HepG2 (cell line): ENCODE results near the gene ACVRL1. TPM values are rescaled to one million over a fixed set of nuclear protein-coding genes. Genes with fewer than 3 reads are reported as not detected.

ENCODE experiments used
- CEBPB ChIP-seq: IDR thresholded peaks from 2 replicates; pipeline ENCODE4 v1.6.1; 2011; ENCODE audit warnings: low read depth, low read length, improper control_type of control experiment, borderline replicate concordance
- CEBPG ChIP-seq: IDR thresholded peaks from 2 replicates; pipeline ENCODE4 v1.6.1; 2016
- E2F1 ChIP-seq: sonication (generic); formaldehyde crosslinking; IDR thresholded peaks from 2 replicates; pipeline ENCODE4 v1.5.0; 2020; ENCODE audit warnings: missing genetic modification reagents
- FOXA1 ChIP-seq, 2 experiments: fragments of 450-650 bp in 1 of 2; sonication (generic) in 1 of 2; formaldehyde crosslinking in 1 of 2; IDR thresholded peaks; 2 replicates each; pipeline versions ENCODE4 v1.4.0 to v1.6.1; 2016 to 2020; ENCODE audit warnings: missing genetic modification reagents in 1 of 2
- GMEB2 ChIP-seq: IDR thresholded peaks from 2 replicates; pipeline ENCODE4 v1.6.1; 2016; ENCODE audit warnings: missing biosample characterization, missing genetic modification reagents, low read depth
- HNF4A ChIP-seq: sonication (generic); formaldehyde crosslinking; IDR thresholded peaks from 2 replicates; pipeline ENCODE4 v1.4.0; 2020; ENCODE audit warnings: missing genetic modification reagents
- MNT ChIP-seq: fragments of 450-650 bp; IDR thresholded peaks from 2 replicates; pipeline ENCODE4 v1.6.1; 2016
- SAP130 ChIP-seq: IDR thresholded peaks from 2 replicates; pipeline ENCODE4 v1.6.1; 2016; ENCODE audit warnings: low read depth
- SKI ChIP-seq: fragments of 450-650 bp; IDR thresholded peaks from one replicate; pipeline ENCODE4 v1.6.1; 2018; ENCODE audit warnings: mild to moderate bottlenecking; ENCODE audit not compliant: partially characterized antibody
- TFAP4 ChIP-seq: sonication (generic); IDR thresholded peaks from 2 replicates; pipeline ENCODE4 v1.6.1; 2016; ENCODE audit warnings: low read depth, borderline replicate concordance
- TOE1 ChIP-seq: sonication (generic); formaldehyde crosslinking; IDR thresholded peaks from 2 replicates; pipeline ENCODE4 v1.4.0; 2020; ENCODE audit warnings: mild to moderate bottlenecking, missing genetic modification reagents
- ZFP62 ChIP-seq: sonication (generic); formaldehyde crosslinking; IDR thresholded peaks from 2 replicates; pipeline ENCODE4 v1.4.0; 2020; ENCODE audit warnings: missing genetic modification reagents
- ZGPAT ChIP-seq: IDR thresholded peaks from 2 replicates; pipeline ENCODE4 v1.6.1; 2016; ENCODE audit warnings: mild to moderate bottlenecking
- ZIK1 ChIP-seq: sonication (generic); formaldehyde crosslinking; IDR thresholded peaks from 2 replicates; pipeline ENCODE4 v1.5.0; 2020; ENCODE audit warnings: mild to moderate bottlenecking, low read depth, missing genetic modification reagents, borderline replicate concordance
- ZNF20 ChIP-seq: sonication (generic); formaldehyde crosslinking; IDR thresholded peaks from 2 replicates; pipeline ENCODE4 v1.4.0; 2020; ENCODE audit warnings: mild to moderate bottlenecking, moderate library complexity, missing genetic modification reagents
- ZNF468 ChIP-seq: sonication (generic); formaldehyde crosslinking; IDR thresholded peaks from 2 replicates; pipeline ENCODE4 v1.8.0; 2022; ENCODE audit warnings: mild to moderate bottlenecking, moderate library complexity, missing genetic modification reagents
- ZNF556 ChIP-seq: sonication (generic); formaldehyde crosslinking; IDR thresholded peaks from 2 replicates; pipeline ENCODE4 v1.4.0; 2020; ENCODE audit warnings: mild to moderate bottlenecking, missing genetic modification reagents, borderline replicate concordance
- ZNF644 ChIP-seq: IDR thresholded peaks from 2 replicates; pipeline ENCODE4 v1.6.1; 2016; ENCODE audit warnings: low read depth
- ZNF652 ChIP-seq: IDR thresholded peaks from 2 replicates; pipeline ENCODE4 v1.6.1; 2016; ENCODE audit warnings: low read depth, borderline replicate concordance
- ZNF713 ChIP-seq: sonication (generic); formaldehyde crosslinking; IDR thresholded peaks from 2 replicates; pipeline ENCODE4 v1.4.0; 2020; ENCODE audit warnings: mild to moderate bottlenecking, missing genetic modification reagents
- ZNF782 ChIP-seq: sonication (generic); formaldehyde crosslinking; IDR thresholded peaks from 2 replicates; pipeline ENCODE4 v1.4.0; 2020; ENCODE audit warnings: missing genetic modification reagents, mild to moderate bottlenecking, borderline replicate concordance
- ZNF883 ChIP-seq: sonication (generic); formaldehyde crosslinking; IDR thresholded peaks from 2 replicates; pipeline ENCODE4 v1.5.1; 2020; ENCODE audit warnings: mild to moderate bottlenecking, missing genetic modification reagents; ENCODE audit errors: not compliant biosample characterization
- ZSCAN29 ChIP-seq: sonication (generic); formaldehyde crosslinking; conservative IDR thresholded peaks from 2 replicates; pipeline ENCODE4 v1.4.0; 2020; ENCODE audit warnings: mild to moderate bottlenecking, missing genetic modification reagents
- polyA plus RNA-seq, 8 experiments: library from polyadenylated mRNA; depleted of rRNA in 3 of 8; stranded (reverse) in 7 of 8; unstranded in 1 of 8; fragments of >200 nt; fragmentation: Illumina TruSeq in 4 of 8; extraction: Trizol in 4 of 8; gene quantifications; 2 replicates each; pipeline versions ENCODE4 v1.2.1 to v1.2.3, GENCODE V29; 2011 to 2016; ENCODE audit warnings: low read depth in 4 of 8, missing spikeins in 1 of 8, mixed read lengths in 1 of 8; ENCODE audit not compliant: insufficient read depth in 1 of 8
- total RNA-seq, 5 experiments: library from RNA; depleted of rRNA; stranded (reverse); fragments of >200 nt; fragmentation: Illumina TruSeq; extraction: Trizol; gene quantifications; 2 replicates each; pipeline ENCODE4 v1.2.3, GENCODE V29; 2016; ENCODE audit warnings: low read depth in 1 of 5

Gene ACVRL1
- total and polyA plus RNA-seq, 2 of the 13 experiments (the other 11 are each of a cell fraction or from before 2014, with no cell fraction given), result not detected

- no peak for TF ChIP-seq GMEB2 (CRISPR knock-in tag)
- TF ChIP-seq ZNF556 (CRISPR knock-in tag), result peak; percentile 36; the same call in 1 of the 2 replicates
- TF ChIP-seq SKI, result no peak
- TF ChIP-seq ZNF652, result no peak
- peak; percentile 90 for TF ChIP-seq TFAP4
- TF ChIP-seq ZNF20 (CRISPR knock-in tag), result no peak
- TF ChIP-seq ZNF883 (CRISPR knock-in tag), result no peak
- TF ChIP-seq ZNF644 (CRISPR knock-in tag), result peak; percentile 30; the same call in 1 of the 2 replicates
- TF ChIP-seq ZFP62 (CRISPR knock-in tag), result no peak
- TF ChIP-seq HNF4A (CRISPR knock-in tag), result peak; percentile 31; the same call in 1 of the 2 replicates
- TF ChIP-seq FOXA1 (IDR thresholded peaks at IDR 0.05), result no peak
- 0 out of 2 replicates have a peak, but pooled peaks have one; percentile 36 for TF ChIP-seq FOXA1 (CRISPR knock-in tag; IDR thresholded peaks at IDR 0.05)
- TF ChIP-seq MNT, result no peak
- TF ChIP-seq CEBPG (CRISPR knock-in tag), result peak; percentile 84
- TF ChIP-seq SAP130 (CRISPR knock-in tag), result peak; percentile 45; the same call in 1 of the 2 replicates
- TF ChIP-seq ZSCAN29 (CRISPR knock-in tag), result peak; percentile 64
- no peak for TF ChIP-seq ZNF782 (CRISPR knock-in tag)
- TF ChIP-seq TOE1 (CRISPR knock-in tag), result no peak
- TF ChIP-seq ZGPAT, result no peak
- TF ChIP-seq ZNF713 (CRISPR knock-in tag), result no peak
- peak; percentile 84 for TF ChIP-seq CEBPB
- TF ChIP-seq ZNF468 (CRISPR knock-in tag), result no peak
- TF ChIP-seq E2F1 (CRISPR knock-in tag), result no peak
- TF ChIP-seq ZIK1 (CRISPR knock-in tag), result no peak
Measured at GRCh38 chr12:51959211-51959610, 51.9 kb downstream of the ACVRL1 start (continued).
